ENCODE measurements around the gene NCAPD3. TPM values are rescaled to one million over a fixed set of nuclear protein-coding genes. Genes with fewer than 3 reads are reported as not detected.

NCAPD3 gene
- total and polyA plus RNA-seq, 2 donors (not counting 3 experiments of a cell fraction or from before 2014, with no cell fraction given): 22.6 to 43.8 TPM

DNA sequence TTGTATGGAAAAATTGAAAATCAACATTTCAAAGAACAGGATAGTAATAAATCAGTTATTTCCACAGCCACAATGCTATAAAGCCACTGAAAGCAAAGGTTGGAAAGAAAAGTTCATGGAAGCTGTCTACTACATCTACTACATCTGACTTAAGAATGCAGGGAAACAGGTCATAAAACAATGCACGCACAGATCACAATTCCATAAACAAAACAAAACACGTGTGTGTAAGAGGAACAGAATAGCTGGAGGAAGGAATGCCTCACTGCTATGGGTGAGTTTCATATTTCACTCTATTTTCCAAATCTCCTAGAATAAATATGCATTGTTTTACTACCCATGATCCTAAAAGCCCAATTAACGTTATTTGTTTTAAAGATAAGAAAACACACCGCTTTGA, 66.3 kb downstream of the NCAPD3 start:
- Histone ChIP-seq H3K9me1 (replicated peaks; ENCODE audit: control insufficient read depth, extremely low read depth, insufficient read depth, low read length) (no peaks in the 10 kb centered on the region), H3K9me3 (replicated peaks; ENCODE audit: control insufficient read depth, insufficient read depth, low read length) (no peaks in the 10 kb centered on the region), H3K4me2 (ENCODE audit: insufficient read depth, low read length) (no peak overlapping the region), H3K4me1 (ENCODE audit: control insufficient read depth, extremely low read depth, insufficient read depth, low read length) (no peaks in the 10 kb centered on the region), H3K36me3 (ENCODE audit: control insufficient read depth in 2 of 2, extremely low read depth in 1 of 2, insufficient read depth in 2 of 2, low read length in 2 of 2) (peaks cover 8 to 18% of the 10 kb centered on the region in 2 experiments), H3K79me2 (ENCODE audit: control insufficient read depth, insufficient read depth, low read length) (no peaks in the 10 kb centered on the region), H3K27me3 (ENCODE audit: control insufficient read depth in 2 of 2, insufficient read depth in 2 of 2, low read length in 2 of 2) (no peaks in the 10 kb centered on the region), H4K20me1 (replicated peaks; ENCODE audit: control insufficient read depth, extremely low read depth, insufficient read depth, low read length) (no peaks in the 10 kb centered on the region), H2AFZ (ENCODE audit: low read depth, low read length) (no peak overlapping the region), H3K9ac (replicated peaks; ENCODE audit: extremely low read depth, insufficient read depth, low read length) (no peak overlapping the region), H3K4me3 (replicated peaks in 1 of 3; ENCODE audit: insufficient read depth in 1 of 3, low read depth in 1 of 3, low read length in 3 of 3) (no peak overlapping the region), H3K27ac (ENCODE audit: insufficient read depth, low read depth, low read length) (no peak overlapping the region)
- TF ChIP-seq FOS (IDR thresholded peaks at IDR 0.05; ENCODE audit: borderline replicate concordance, insufficient read depth, low read length) (no peak), POLR2A (IDR thresholded peaks at IDR 0.05; ENCODE audit: low read depth, low read length) (no peak), EZH2 (IDR thresholded peaks at IDR 0.05; ENCODE audit: borderline replicate concordance, low read depth, low read length, severe bottlenecking) (no peak), JUN (IDR thresholded peaks at IDR 0.05; ENCODE audit: borderline replicate concordance, insufficient read depth, insufficient read length, low read depth) (no peak), MYC (IDR thresholded peaks at IDR 0.05; ENCODE audit: low read depth, low read length) (no peak), GATA2 (IDR thresholded peaks at IDR 0.05; ENCODE audit: insufficient read depth, insufficient read length, low read depth, low read length) (no peak), POLR2AphosphoS5 (IDR thresholded peaks at IDR 0.05; ENCODE audit: insufficient read depth, low read depth, low read length) (no peak)
- TF ChIP-seq, protein P1, sequence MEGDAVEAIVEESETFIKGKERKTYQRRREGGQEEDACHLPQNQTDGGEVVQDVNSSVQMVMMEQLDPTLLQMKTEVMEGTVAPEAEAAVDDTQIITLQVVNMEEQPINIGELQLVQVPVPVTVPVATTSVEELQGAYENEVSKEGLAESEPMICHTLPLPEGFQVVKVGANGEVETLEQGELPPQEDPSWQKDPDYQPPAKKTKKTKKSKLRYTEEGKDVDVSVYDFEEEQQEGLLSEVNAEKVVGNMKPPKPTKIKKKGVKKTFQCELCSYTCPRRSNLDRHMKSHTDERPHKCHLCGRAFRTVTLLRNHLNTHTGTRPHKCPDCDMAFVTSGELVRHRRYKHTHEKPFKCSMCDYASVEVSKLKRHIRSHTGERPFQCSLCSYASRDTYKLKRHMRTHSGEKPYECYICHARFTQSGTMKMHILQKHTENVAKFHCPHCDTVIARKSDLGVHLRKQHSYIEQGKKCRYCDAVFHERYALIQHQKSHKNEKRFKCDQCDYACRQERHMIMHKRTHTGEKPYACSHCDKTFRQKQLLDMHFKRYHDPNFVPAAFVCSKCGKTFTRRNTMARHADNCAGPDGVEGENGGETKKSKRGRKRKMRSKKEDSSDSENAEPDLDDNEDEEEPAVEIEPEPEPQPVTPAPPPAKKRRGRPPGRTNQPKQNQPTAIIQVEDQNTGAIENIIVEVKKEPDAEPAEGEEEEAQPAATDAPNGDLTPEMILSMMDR (IDR thresholded peaks at IDR 0.05; ENCODE audit: extremely low read depth in 1 of 2, insufficient read depth in 1 of 2, low read depth in 1 of 2, low read length in 2 of 2): no peak
- TF ChIP-seq, protein P2, sequence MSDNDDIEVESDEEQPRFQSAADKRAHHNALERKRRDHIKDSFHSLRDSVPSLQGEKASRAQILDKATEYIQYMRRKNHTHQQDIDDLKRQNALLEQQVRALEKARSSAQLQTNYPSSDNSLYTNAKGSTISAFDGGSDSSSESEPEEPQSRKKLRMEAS (IDR thresholded peaks at IDR 0.05; ENCODE audit: insufficient read depth, insufficient read length): no peak
- dilution Hi-C loops (cut with MboI; ENCODE audit: extremely low pct_ligation_motif_present, low sequenced_read_pairs): no loop called here
- intact Hi-C loops (cut with micrococcal nuclease): no loop called here
- FAIRE-seq (peak; percentile 56), DNase-seq (ENCODE audit: low read depth, low spot score) (peak; percentile 60)
- POLR2A ChIA-PET: no interaction called here
- CTCF ChIA-PET: no interaction called here
- no TSS peak for BruUV-seq (replicated peaks)
